B cell (primary cell): ENCODE data around the gene GRIK5. TPM values are rescaled to one million over a fixed set of nuclear protein-coding genes. Genes with fewer than 3 reads are reported as not detected.

Experiments
- ATAC-seq: fragments of 200-7000 bp; cut with Tn5 transposase; one replicate; pipeline ENCODE4 v1.10.0; 2021; ENCODE audit warnings: low read depth, mild to moderate bottlenecking, moderate number of reproducible peaks, moderate library complexity
- CTCF ChIA-PET: fragments of 350-600 bp; sonication (Branson Sonifier 250); formaldehyde crosslinking; loops from one replicate; lab custom pipeline; 2021; ENCODE audit warnings: antibody characterized with exemption, inconsistent platforms; lab: Charles Lee
- POLR2A ChIA-PET: fragments of 350-600 bp; sonication (Branson Sonifier 250); formaldehyde crosslinking; loops from one replicate; lab custom pipeline; 2021; ENCODE audit warnings: antibody characterized with exemption; lab: Charles Lee
- DNase-seq: peaks from one replicate; pipeline ENCODE4 v3.0.0; 2013
- H2AFZ ChIP-seq: 2 replicates; pipeline ENCODE4 v1.6.1; 2012; ENCODE audit warnings: mild to moderate bottlenecking, low read depth, low read length; ENCODE audit not compliant: insufficient read depth, poor library complexity, severe bottlenecking
- H3K27ac ChIP-seq, 2 donors: 1 replicate in 1 of 2; 2 replicates in 1 of 2; pipeline ENCODE4 v1.5.1; 2012 to 2013; ENCODE audit warnings: low read length in 2 of 2, mild to moderate bottlenecking in 2 of 2, moderate library complexity in 1 of 2
- H3K27me3 ChIP-seq, 4 experiments: fragments of 200-600 bp in 1 of 4; sonication (generic) in 1 of 4; replicated peaks in 1 of 4; 1 replicate in 2 of 4; 2 replicates in 2 of 4; pipeline versions ENCODE4 v1.6.1 to v1.7.0; 2013 to 2016; ENCODE audit warnings: low read length in 3 of 4, mild to moderate bottlenecking in 2 of 4, mixed read lengths in 1 of 4, moderate library complexity in 1 of 4; ENCODE audit not compliant: insufficient read depth in 4 of 4, control insufficient read depth in 3 of 4; ENCODE audit errors: control extremely low read depth in 1 of 4
- H3K36me3 ChIP-seq, 2 experiments: replicated peaks in 1 of 2; 1 replicate in 1 of 2; 2 replicates in 1 of 2; pipeline versions ENCODE4 v1.6.1 to v1.7.1; 2013; ENCODE audit warnings: low read length in 1 of 2; ENCODE audit not compliant: insufficient read depth in 2 of 2, control insufficient read depth in 1 of 2; ENCODE audit errors: control extremely low read depth in 1 of 2, extremely low read depth in 1 of 2
- H3K4me1 ChIP-seq, 2 donors: fragments of 200-600 bp in 1 of 2; sonication (generic) in 1 of 2; 1 replicate in 1 of 2; 2 replicates in 1 of 2; pipeline versions ENCODE4 v1.5.1 to v1.6.1; 2013 to 2017; ENCODE audit warnings: low read length in 2 of 2; ENCODE audit not compliant: control insufficient read depth in 2 of 2, insufficient read depth in 2 of 2
- H3K4me2 ChIP-seq: replicated peaks from 2 replicates; pipeline ENCODE3; 2012; ENCODE audit warnings: mild to moderate bottlenecking, low read depth, low read length; ENCODE audit not compliant: poor library complexity, severe bottlenecking
- H3K4me3 ChIP-seq, 5 experiments: fragments of 200-600 bp in 1 of 5; sonication (generic) in 1 of 5; 1 replicate in 3 of 5; 2 replicates in 2 of 5; pipeline versions ENCODE4 v1.5.1 to v1.7.0; 2011 to 2016; ENCODE audit warnings: low read length in 4 of 5, mild to moderate bottlenecking in 4 of 5, low read depth in 2 of 5, control low read depth in 1 of 5, moderate library complexity in 1 of 5; ENCODE audit not compliant: insufficient read depth in 1 of 5; ENCODE audit errors: control extremely low read depth in 1 of 5, extremely low read depth in 1 of 5
- H3K79me2 ChIP-seq: fragments of 200-600 bp; sonication (generic); one replicate; pipeline ENCODE4 v1.6.0; 2016; ENCODE audit warnings: low read length; ENCODE audit not compliant: control insufficient read depth, insufficient read depth
- H3K9ac ChIP-seq: fragments of 200-600 bp; sonication (generic); 2 replicates; pipeline ENCODE4 v1.6.1; 2017; ENCODE audit warnings: mild to moderate bottlenecking, low read length, moderate library complexity
- H3K9me3 ChIP-seq, 3 donors: one replicate each; pipeline versions ENCODE4 v1.6.1 to v1.7.1; 2013; ENCODE audit warnings: low read length in 2 of 3; ENCODE audit not compliant: control insufficient read depth in 2 of 3, insufficient read depth in 1 of 3; ENCODE audit errors: control extremely low read depth in 1 of 3
- H4K20me1 ChIP-seq: 2 replicates; pipeline ENCODE4 v1.6.0; 2012; ENCODE audit warnings: mild to moderate bottlenecking, low read length; ENCODE audit not compliant: insufficient read depth, control insufficient read depth, poor library complexity, severe bottlenecking
- H3K27ac Mint-ChIP-seq: one replicate; pipeline ENCODE4 v1.8.0; 2021; ENCODE audit warnings: mixed read lengths
- H3K27me3 Mint-ChIP-seq: one replicate; pipeline ENCODE4 v1.8.0; 2021; ENCODE audit warnings: mixed read lengths
- H3K4me1 Mint-ChIP-seq: one replicate; pipeline ENCODE4 v1.8.0; 2021; ENCODE audit warnings: mixed read lengths
- H3K4me3 Mint-ChIP-seq: one replicate; pipeline ENCODE4 v1.8.0; 2021; ENCODE audit warnings: mixed read lengths
- H3K9me3 Mint-ChIP-seq: one replicate; pipeline ENCODE4 v1.8.0; 2022; ENCODE audit warnings: mixed read lengths; ENCODE audit not compliant: insufficient read depth
- CTCF ChIP-seq: fragments of 200-600 bp; IDR thresholded peaks from one replicate; pipeline ENCODE4 v1.8.0; 2022; ENCODE audit warnings: antibody characterized with exemption, mild to moderate bottlenecking
- EZH2 ChIP-seq: IDR thresholded peaks from 2 replicates; pipeline ENCODE4 v1.6.1; 2012; ENCODE audit warnings: borderline replicate concordance, low read depth, mild to moderate bottlenecking, moderate library complexity, low read length; ENCODE audit not compliant: insufficient read depth, poor library complexity, severe bottlenecking
- WGBS: methylation state at CpG from one replicate; pipeline ENCODE4 v1.1.5; 2013; ENCODE audit warnings: missing lambda C conversion rate; ENCODE audit not compliant: insufficient coverage; 5-methylcytosine and 5-hydroxymethylcytosine counted together
- intact Hi-C: fragments of 100-400 bp; cut with micrococcal nuclease; formaldehyde crosslinking; loops from one replicate; pipeline ENCODE4 v1.10.0; 2022
- polyA plus RNA-seq: library from polyadenylated mRNA; depleted of rRNA; stranded (reverse); fragments of >200 nt; gene quantifications from 2 replicates; pipeline ENCODE4 v1.2.3, GENCODE V29; 2012
- total RNA-seq, 2 donors: library from RNA; stranded (reverse); fragments of 120-200 nt in 1 of 2; gene quantifications; 1 replicate in 1 of 2; 2 replicates in 1 of 2; pipeline versions ENCODE4 v1.2.3 to v1.2.4, GENCODE V29; 2013 to 2022

The GRIK5 gene
- total and polyA plus RNA-seq, 2 donors (not counting 1 experiment from before 2014, with no cell fraction given): 0.09 to 0.27 TPM

DNA sequence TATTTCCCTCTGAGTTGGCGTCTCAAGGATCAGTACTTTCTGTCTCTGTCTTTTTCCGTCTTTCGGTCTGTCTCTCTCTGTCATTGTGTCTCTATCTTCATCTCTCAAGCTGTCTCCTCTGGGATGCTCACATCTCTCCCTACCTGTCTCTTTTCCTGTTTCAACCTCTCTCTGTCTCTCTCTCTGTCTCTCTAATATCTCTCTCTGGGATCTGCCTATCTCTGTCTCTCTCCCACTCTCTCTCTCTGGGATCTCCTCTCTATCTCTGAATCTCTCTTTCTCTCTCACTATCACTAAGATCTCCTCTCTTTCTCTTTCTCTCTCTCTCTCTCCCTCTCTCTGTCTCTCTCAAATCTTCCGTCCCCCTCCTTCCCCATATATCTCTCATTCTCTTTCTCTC is 80.0 kb downstream of the GRIK5 start:
- Histone ChIP-seq H3K79me2 (no peaks in the 10 kb centered on the region), H3K9ac (no peak overlapping the region), H3K4me3 (no peak overlapping the region), H3K9me3 (no peaks in the 10 kb centered on the region), H2AFZ (no peak overlapping the region), H4K20me1 (no peaks in the 10 kb centered on the region), H3K36me3 (no peaks in the 10 kb centered on the region), H3K27ac (no peak overlapping the region), H3K4me2 (no peak overlapping the region), H3K27me3 (peaks cover 0 to 21% (median 3%) of the 10 kb centered on the region in 4 experiments), H3K4me1 (peaks cover 7 to 12% of the 10 kb centered on the region in 2 donors)
- Mint-ChIP-seq H3K4me3 (no peak overlapping the region), H3K27me3 (peaks cover 15% of the 10 kb centered on the region), H3K4me1 (peaks cover 13% of the 10 kb centered on the region), H3K9me3 (no peaks in the 10 kb centered on the region), H3K27ac (no peak overlapping the region)
- DNase-seq: no peak
- intact Hi-C loops: no loop called here
- POLR2A ChIA-PET: no interaction called here
- ATAC-seq: no peak
- 91% methylated on average over 3 of the region's 4 CpGs for WGBS
- TF ChIP-seq CTCF (no peak), EZH2 (no peak)
- CTCF ChIA-PET: no interaction called here

DNA sequence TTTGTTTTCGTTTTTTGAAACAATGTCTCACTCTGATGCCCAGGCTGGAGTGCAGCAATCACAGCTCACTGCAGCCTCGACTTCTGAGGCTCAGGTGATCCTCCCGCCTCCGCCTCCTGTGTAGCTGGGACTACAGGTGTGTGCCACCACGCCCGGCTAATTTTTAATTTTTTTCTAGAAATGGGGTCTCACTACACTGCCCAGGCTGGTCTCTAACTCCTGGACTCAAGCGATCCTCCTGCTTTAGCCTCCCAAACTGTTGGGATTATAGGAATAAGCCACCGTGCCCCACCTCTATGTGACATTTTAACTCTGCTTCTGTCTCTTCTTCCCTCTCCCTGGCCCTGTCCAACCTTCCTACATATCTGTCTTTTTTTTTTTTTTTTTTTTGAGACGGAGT is 81.1 kb downstream of the GRIK5 start:
- WGBS: 84% methylated on average over 3 of the region's 9 CpGs
- Histone ChIP-seq H3K4me3 (no peak overlapping the region), H3K36me3 (no peaks in the 10 kb centered on the region), H3K4me1 (peaks cover 7% of the 10 kb centered on the region in 2 donors), H3K9me3 (no peaks in the 10 kb centered on the region), H3K9ac (no peak overlapping the region), H4K20me1 (no peaks in the 10 kb centered on the region), H3K27ac (no peak overlapping the region), H2AFZ (no peak overlapping the region), H3K79me2 (no peaks in the 10 kb centered on the region), H3K27me3 (peaks cover 0 to 13% (median 0%) of the 10 kb centered on the region in 4 experiments), H3K4me2 (no peak overlapping the region)
- Mint-ChIP-seq H3K27me3 (peaks cover 9% of the 10 kb centered on the region), H3K4me3 (no peak overlapping the region), H3K4me1 (peaks cover 8% of the 10 kb centered on the region), H3K9me3 (no peaks in the 10 kb centered on the region), H3K27ac (no peak overlapping the region)
- POLR2A ChIA-PET: no interaction called here
- CTCF ChIA-PET: no interaction called here
- ATAC-seq (no peak), DNase-seq (no peak)
- intact Hi-C loops: no loop called here
- no peak for TF ChIP-seq CTCF
- no peak for TF ChIP-seq EZH2
